Activated CD8-positive, alpha-beta memory T cell treated with anti-CD3 and anti-CD28 coated beads, Interleukin-2, amount 50 U/mL, for 24 hours (primary cell): ENCODE results near the gene UCN2.
"Not testable (repeated sequence)": the region's sequence is repeated elsewhere in the genome, so short reads cannot be mapped to it uniquely, and the experiment has no call there.

Source experiments
- DNase-seq: peaks from one replicate; pipeline ENCODE4 v3.0.0-alpha.2; 2020; ENCODE audit errors: extremely low read depth

Gene UCN2

GRCh38 chr3:48561045-48561736 lies 2.4 kb downstream of the UCN2 start:
- DNase-seq, result no peak

GRCh38 chr3:48560648-48561018 lies 2.9 kb downstream of the UCN2 start:
- DNase-seq, result no peak

GRCh38 chr3:48558493-48559134 lies 5.0 kb downstream of the UCN2 start:
- no peak for DNase-seq

- peak; percentile 99 for DNase-seq
Observed at GRCh38 chr3:48556796-48557626, 6.6 kb downstream of the UCN2 start, which contains the start of gene PFKFB4. Gene PFKFB4 (minus strand): TSS chr3:48556803. CDS start chr3:48556777, 26 bp downstream.

- DNase-seq, result no peak
Observed at GRCh38 chr3:48555949-48556795, 7.4 kb downstream of the UCN2 start.

GRCh38 chr3:48555231-48555948 lies 8.2 kb downstream of the UCN2 start:
- no peak for DNase-seq

- DNase-seq, result no peak
Observed at GRCh38 chr3:48553886-48554845, 9.4 kb downstream of the UCN2 start.

- no peak for DNase-seq
Observed at GRCh38 chr3:48553361-48553760, 10.2 kb downstream of the UCN2 start.

- DNase-seq, result no peak
Observed at GRCh38 chr3:48552111-48552951, 11.2 kb downstream of the UCN2 start.

GRCh38 chr3:48551651-48552050 lies 11.9 kb downstream of the UCN2 start:
- DNase-seq, result not testable (repeated sequence)

GRCh38 chr3:48548729-48549705 lies 14.6 kb downstream of the UCN2 start:
- peak; percentile 64 for DNase-seq

GRCh38 chr3:48548126-48548525 lies 15.5 kb downstream of the UCN2 start:
- no peak for DNase-seq

- no peak for DNase-seq
Observed at GRCh38 chr3:48546203-48546829, 17.3 kb downstream of the UCN2 start.

GRCh38 chr3:48544141-48544540 lies 19.4 kb downstream of the UCN2 start:
- DNase-seq, result no peak

GRCh38 chr3:48543271-48543866 lies 20.2 kb downstream of the UCN2 start:
- DNase-seq, result no peak

GRCh38 chr3:48538451-48538850 lies 25.1 kb downstream of the UCN2 start:
- no peak for DNase-seq

GRCh38 chr3:48536785-48537184 lies 26.8 kb downstream of the UCN2 start:
- DNase-seq, result no peak
